ENCODE data around the gene EIF4G1.

DNA sequence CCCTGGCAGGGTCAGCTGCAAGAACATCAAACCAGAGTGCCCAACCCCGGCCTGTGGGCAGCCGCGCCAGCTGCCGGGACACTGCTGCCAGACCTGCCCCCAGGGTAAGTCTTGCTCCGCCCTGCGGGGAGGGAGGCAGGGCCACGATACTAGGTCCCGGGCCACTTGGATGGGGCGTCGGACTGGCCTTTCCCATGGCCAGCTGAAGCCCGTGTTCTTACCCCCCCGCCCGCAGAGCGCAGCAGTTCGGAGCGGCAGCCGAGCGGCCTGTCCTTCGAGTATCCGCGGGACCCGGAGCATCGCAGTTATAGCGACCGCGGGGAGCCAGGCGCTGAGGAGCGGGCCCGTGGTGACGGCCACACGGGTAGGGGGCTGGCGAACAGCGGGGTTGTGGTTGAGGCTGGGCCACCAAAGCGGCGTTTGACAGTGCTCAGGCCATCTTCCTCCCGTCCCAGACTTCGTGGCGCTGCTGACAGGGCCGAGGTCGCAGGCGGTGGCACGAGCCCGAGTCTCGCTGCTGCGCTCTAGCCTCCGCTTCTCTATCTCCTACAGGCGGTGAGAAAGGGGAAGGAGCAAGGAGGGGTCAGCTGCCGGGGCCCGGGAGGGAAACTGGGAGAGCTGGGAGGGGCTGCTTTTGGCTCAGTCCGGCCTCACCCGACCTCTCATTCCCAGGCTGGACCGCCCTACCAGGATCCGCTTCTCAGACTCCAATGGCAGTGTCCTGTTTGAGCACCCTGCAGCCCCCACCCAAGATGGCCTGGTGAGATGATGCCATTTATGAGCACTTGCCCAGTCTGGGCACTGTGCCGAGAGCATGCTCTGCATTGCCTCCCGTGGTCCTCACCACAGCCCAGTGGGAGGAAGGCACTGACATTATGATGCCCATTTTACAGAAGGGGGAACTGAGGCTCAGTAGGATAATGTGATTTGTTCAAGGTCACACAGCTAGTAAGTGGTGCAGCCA lies 67.1 kb downstream of the EIF4G1 start:
- TF ChIP-seq CTCF (IDR thresholded peaks at IDR 0.05; ENCODE audit: low read depth, low read length) (no peak), POLR2A (IDR thresholded peaks at IDR 0.05; ENCODE audit: extremely low read depth, insufficient read length) (no peak), MYC (IDR thresholded peaks at IDR 0.05; ENCODE audit: low read depth, low read length) (no peak)
